GM12875 (cell line): ENCODE data around the gene CTNND2.

ENCODE experiments used
- H3K4me3 ChIP-seq: one replicate; pipeline ENCODE4 v1.5.1; 2011; ENCODE audit warnings: low read depth, low read length, control low read depth
- CTCF ChIP-seq: IDR thresholded peaks from 2 replicates; pipeline ENCODE4 v1.5.1; 2011; ENCODE audit warnings: low read depth, mild to moderate bottlenecking, control low read depth, inconsistent platforms, low read length, moderate library complexity, borderline replicate concordance; ENCODE audit not compliant: insufficient read depth

Gene CTNND2

GRCh38 chr5:11153670-11154382, 750.4 kb downstream of the CTNND2 start:
- no peak overlapping the region for H3K4me3 ChIP-seq
- TF ChIP-seq CTCF: no peak

GRCh38 chr5:11152368-11152767, 751.9 kb downstream of the CTNND2 start:
- H3K4me3 ChIP-seq: no peak overlapping the region

GRCh38 chr5:11150976-11151375, 753.3 kb downstream of the CTNND2 start:
- no peak for TF ChIP-seq CTCF
- no peak overlapping the region for H3K4me3 ChIP-seq

More at GRCh38 chr5:11152368-11152767, 751.9 kb downstream of the CTNND2 start:
- TF ChIP-seq CTCF: no peak

GRCh38 chr5:11148810-11149539, 755.3 kb downstream of the CTNND2 start:
- H3K4me3 ChIP-seq: no peak overlapping the region
- TF ChIP-seq CTCF: no peak

GRCh38 chr5:11146171-11146570, 758.1 kb downstream of the CTNND2 start:
- no peak for TF ChIP-seq CTCF
- no peak overlapping the region for H3K4me3 ChIP-seq

- H3K4me3 ChIP-seq: no peak overlapping the region
- no peak for TF ChIP-seq CTCF
Measured at GRCh38 chr5:11143456-11144267, 760.6 kb downstream of the CTNND2 start.
